HUES64 (cell line): ENCODE results near the gene RTTN.
"Not testable (repeated sequence)": the region's sequence is repeated elsewhere in the genome, so short reads cannot be mapped to it uniquely, and the experiment has no call there.

Experiments
- H3K27ac ChIP-seq: 2 replicates; pipeline ENCODE4 v1.7.0; 2013; ENCODE audit warnings: low read depth, low read length, inconsistent platforms
- H3K27me3 ChIP-seq: 2 replicates; pipeline ENCODE4 v1.6.1; 2013; ENCODE audit warnings: mild to moderate bottlenecking, low read length; ENCODE audit not compliant: insufficient read depth
- H3K36me3 ChIP-seq: 2 replicates; pipeline ENCODE4 v1.6.1; 2013; ENCODE audit warnings: mild to moderate bottlenecking, low read length; ENCODE audit not compliant: insufficient read depth
- H3K4me1 ChIP-seq: 2 replicates; pipeline ENCODE4 v1.6.1; 2013; ENCODE audit warnings: mild to moderate bottlenecking, low read length, moderate library complexity; ENCODE audit not compliant: insufficient read depth
- H3K4me3 ChIP-seq: 2 replicates; pipeline ENCODE4 v1.5.1; 2013; ENCODE audit warnings: mild to moderate bottlenecking, low read length, moderate library complexity
- H3K9ac ChIP-seq: 2 replicates; pipeline ENCODE4 v1.6.1; 2013; ENCODE audit warnings: mild to moderate bottlenecking, low read depth, low read length
- H3K9me3 ChIP-seq: 2 replicates; pipeline ENCODE4 v1.6.1; 2013; ENCODE audit warnings: low read depth, low read length; ENCODE audit not compliant: insufficient read depth
- WGBS: fragments of 150-250, 120-280 bp; methylation state at CpG from one replicate; pipeline ENCODE4 v1.1.7; 2013; ENCODE audit warnings: missing lambda C conversion rate; 5-methylcytosine and 5-hydroxymethylcytosine counted together

Gene RTTN

DNA sequence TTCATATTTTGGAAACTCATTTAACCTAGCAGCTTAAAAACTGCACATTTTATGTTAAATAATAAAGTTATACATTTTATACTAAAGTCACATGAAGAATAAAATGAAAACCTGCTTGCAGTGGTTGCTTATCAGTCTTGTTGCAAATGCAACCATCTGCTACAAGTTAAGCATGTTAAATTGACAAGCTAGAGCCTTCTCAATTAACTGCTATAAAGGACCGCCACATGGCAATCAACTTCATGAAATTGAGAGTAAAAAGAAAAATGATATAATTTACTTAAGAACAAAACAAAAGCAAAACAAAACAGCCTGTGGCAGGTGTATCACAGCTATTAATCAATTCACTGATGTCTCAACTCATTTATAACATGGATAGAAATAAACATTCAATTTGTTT, 78.7 kb downstream of the RTTN start:
- no peak overlapping the region for H3K4me3 ChIP-seq
- no CpG with 5 or more reads among the region's 1 CpG for WGBS

DNA sequence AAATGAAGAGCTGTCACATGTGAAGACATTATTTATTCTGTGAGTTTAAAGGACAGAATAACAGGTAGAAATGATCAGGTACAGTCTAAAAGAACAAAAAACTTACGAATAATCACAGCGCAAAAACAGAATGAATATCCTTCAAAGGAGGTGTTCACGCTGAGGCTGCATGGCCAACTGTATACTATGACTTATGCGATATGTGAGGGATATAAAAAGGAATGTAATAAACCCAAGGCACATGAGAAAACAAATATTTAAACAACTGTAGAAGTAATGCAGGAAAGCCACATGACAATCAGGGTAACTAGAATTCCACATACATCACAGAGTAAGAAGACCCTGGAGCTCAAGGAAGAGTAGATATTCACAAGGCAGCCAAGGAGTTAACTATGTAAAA, 81.3 kb downstream of the RTTN start:
- no peak overlapping the region for H3K4me3 ChIP-seq
- H3K9ac ChIP-seq = no peak overlapping the region
- no peak overlapping the region for H3K27ac ChIP-seq
- H3K36me3 ChIP-seq = peaks cover 13% of the 10 kb centered on the region
- no peaks in the 10 kb centered on the region for H3K9me3 ChIP-seq
- no peaks in the 10 kb centered on the region for H3K27me3 ChIP-seq
- no peaks in the 10 kb centered on the region for H3K4me1 ChIP-seq
- 97% methylated on average over 4 of the region's 4 CpGs for WGBS

More for the DNA sequence above, 78.7 kb downstream of the RTTN start:
- Histone ChIP-seq H3K36me3 (peaks cover 13% of the 10 kb centered on the region), H3K27ac (no peak overlapping the region), H3K4me1 (no peaks in the 10 kb centered on the region), H3K9ac (no peak overlapping the region), H3K27me3 (no peaks in the 10 kb centered on the region), H3K9me3 (no peaks in the 10 kb centered on the region)

GRCh38 chr18:70121842-70122241, 83.6 kb downstream of the RTTN start:
- Histone ChIP-seq H3K9ac (no peak overlapping the region), H3K4me1 (no peaks in the 10 kb centered on the region)
- 88% methylated on average over 2 of the region's 3 CpGs for WGBS

GRCh38 chr18:70116949-70117348, 88.5 kb downstream of the RTTN start:
- 0 out of 2 replicates have a peak, but pooled peaks cover 3% of the 10 kb centered on the region for H3K36me3 ChIP-seq
- no peak overlapping the region for H3K27ac ChIP-seq
- H3K4me3 ChIP-seq = no peak overlapping the region
- H3K9ac ChIP-seq = no peak overlapping the region
- no peaks in the 10 kb centered on the region for H3K9me3 ChIP-seq
- H3K4me1 ChIP-seq = no peaks in the 10 kb centered on the region
- no peaks in the 10 kb centered on the region for H3K27me3 ChIP-seq
- 92% methylated on average over 2 of the region's 2 CpGs for WGBS

More at GRCh38 chr18:70121842-70122241, 83.6 kb downstream of the RTTN start:
- H3K27ac ChIP-seq = no peak overlapping the region
- no peak overlapping the region for H3K4me3 ChIP-seq
- H3K27me3 ChIP-seq = no peaks in the 10 kb centered on the region
- H3K36me3 ChIP-seq = peaks cover 6% of the 10 kb centered on the region; the same call in 1 of the 2 replicates
- no peaks in the 10 kb centered on the region for H3K9me3 ChIP-seq

DNA sequence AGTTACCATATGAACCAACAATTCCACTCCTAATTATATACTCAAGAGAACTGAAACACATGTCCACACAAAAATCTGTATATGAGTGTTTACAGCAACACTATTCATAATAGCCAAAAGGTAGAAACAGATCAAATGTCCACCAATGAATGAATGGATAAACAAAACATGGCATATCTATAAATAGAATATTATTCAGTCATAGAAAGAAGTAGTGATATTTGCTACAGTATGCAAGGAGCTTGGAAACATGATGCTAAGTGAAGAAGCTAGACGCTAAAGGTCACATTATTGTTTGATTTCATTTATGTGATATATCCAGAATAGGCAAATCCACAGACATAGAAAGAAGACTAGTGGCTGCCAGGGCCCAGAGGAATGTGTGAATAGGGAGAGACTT, 92.0 kb downstream of the RTTN start:
- 90% methylated on average over 1 of the region's 1 CpG for WGBS
- H3K4me3 ChIP-seq = no peak overlapping the region
- H3K9ac ChIP-seq = no peak overlapping the region
- H3K27me3 ChIP-seq = no peaks in the 10 kb centered on the region
- no peaks in the 10 kb centered on the region for H3K9me3 ChIP-seq
- H3K36me3 ChIP-seq = peaks cover 14% of the 10 kb centered on the region
- H3K27ac ChIP-seq = no peak overlapping the region
- H3K4me1 ChIP-seq = no peaks in the 10 kb centered on the region

DNA sequence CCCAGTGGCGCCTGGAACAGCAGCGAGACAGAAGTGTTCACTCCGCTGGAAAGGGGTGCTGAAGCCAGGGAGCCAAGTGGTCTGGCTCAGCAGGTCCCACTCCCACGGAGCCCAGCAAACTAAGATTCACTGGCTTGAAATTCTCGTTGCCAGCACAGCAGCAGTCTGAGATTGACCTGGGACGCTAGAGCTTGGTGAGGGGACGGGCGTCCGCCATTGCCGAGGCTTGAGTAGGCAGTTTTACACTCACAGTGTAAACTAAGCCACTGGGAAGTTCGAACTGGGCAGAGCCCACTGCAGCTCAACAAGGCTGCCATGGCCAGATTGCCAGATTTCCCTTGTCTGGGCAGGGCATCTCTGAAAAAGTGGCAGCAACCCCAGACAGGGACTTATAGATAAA, 94.8 kb downstream of the RTTN start:
- Histone ChIP-seq H3K36me3 (peaks cover 30% of the 10 kb centered on the region), H3K9ac (no peak overlapping the region), H3K9me3 (peaks cover 3% of the 10 kb centered on the region; the same call in 1 of the 2 replicates), H3K4me1 (no peaks in the 10 kb centered on the region), H3K4me3 (no peak overlapping the region), H3K27ac (no peak overlapping the region), H3K27me3 (no peaks in the 10 kb centered on the region)
- 97% methylated on average over 11 of the region's 11 CpGs for WGBS

- WGBS = 98% methylated on average over 5 of the region's 6 CpGs
- H3K27ac ChIP-seq = no peak overlapping the region
- H3K36me3 ChIP-seq = peaks cover 35% of the 10 kb centered on the region
- no peak overlapping the region for H3K9ac ChIP-seq
- no peaks in the 10 kb centered on the region for H3K4me1 ChIP-seq
- no peak overlapping the region for H3K4me3 ChIP-seq
- H3K9me3 ChIP-seq = peaks cover 11% of the 10 kb centered on the region
- no peaks in the 10 kb centered on the region for H3K27me3 ChIP-seq
These were observed 98.4 kb downstream of the RTTN start for GRCh38 chr18:70107091-70107490.

- not testable (repeated sequence) for H3K27ac ChIP-seq, H3K27me3 ChIP-seq, H3K4me1 ChIP-seq, H3K4me3 ChIP-seq, H3K9ac ChIP-seq
- Histone ChIP-seq H3K36me3 (peaks cover 21% of the 10 kb centered on the region), H3K9me3 (peaks cover 19% of the 10 kb centered on the region)
- WGBS = 93% methylated on average over 22 of the region's 22 CpGs
These were observed 102.6 kb downstream of the RTTN start for GRCh38 chr18:70102854-70103253.

DNA sequence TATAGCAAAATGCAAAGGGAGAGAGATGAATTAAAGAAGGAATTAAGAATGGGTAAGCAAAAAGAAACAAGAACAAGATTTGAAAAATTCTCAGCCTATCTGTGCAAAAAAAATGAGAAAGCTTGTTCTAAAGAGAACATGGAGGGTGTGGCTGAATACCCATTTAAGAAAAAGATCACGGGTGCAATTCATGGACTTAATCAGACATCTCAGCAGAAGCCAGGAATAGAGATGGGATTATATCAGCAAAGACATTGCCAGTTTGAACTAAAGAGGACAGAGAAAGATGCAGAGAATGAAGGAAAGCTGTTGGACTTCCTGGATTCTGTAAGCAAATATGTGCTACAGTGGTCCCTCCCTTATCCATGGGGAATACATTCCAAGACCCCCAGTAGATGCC, 115.6 kb downstream of the RTTN start:
- Histone ChIP-seq H3K27me3 (no peaks in the 10 kb centered on the region), H3K36me3 (peaks cover 33% of the 10 kb centered on the region), H3K27ac (no peak overlapping the region), H3K4me1 (no peaks in the 10 kb centered on the region), H3K4me3 (no peak overlapping the region), H3K9me3 (no peaks in the 10 kb centered on the region), H3K9ac (no peak overlapping the region)
- 90% methylated on average over 1 of the region's 1 CpG for WGBS

GRCh38 chr18:70086085-70086484, 119.4 kb downstream of the RTTN start:
- Histone ChIP-seq H3K9me3 (no peaks in the 10 kb centered on the region), H3K36me3 (peaks cover 28% of the 10 kb centered on the region), H3K9ac (no peak overlapping the region), H3K4me1 (no peaks in the 10 kb centered on the region), H3K4me3 (no peak overlapping the region), H3K27me3 (no peaks in the 10 kb centered on the region), H3K27ac (no peak overlapping the region)
- 86% methylated on average over 1 of the region's 4 CpGs for WGBS

DNA sequence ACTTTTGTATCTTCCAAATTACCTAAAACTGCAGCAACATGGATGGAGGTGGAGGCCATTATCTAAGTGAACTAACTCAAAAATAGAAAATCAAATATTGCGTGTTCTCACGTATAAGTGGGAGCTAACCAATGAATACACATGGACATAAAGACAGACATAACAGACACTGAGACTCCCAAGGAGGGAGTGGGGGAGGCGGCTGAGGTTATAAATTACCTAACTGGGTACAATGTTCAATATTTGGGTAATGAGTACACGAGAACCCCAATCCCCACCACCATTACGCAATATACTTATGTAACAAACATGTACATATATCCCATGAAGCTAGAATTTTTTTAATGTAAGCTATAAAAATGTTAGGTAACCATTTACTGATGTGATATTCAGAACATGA, 119.8 kb downstream of the RTTN start:
- no peaks in the 10 kb centered on the region for H3K9me3 ChIP-seq
- no peak overlapping the region for H3K27ac ChIP-seq
- H3K27me3 ChIP-seq = no peaks in the 10 kb centered on the region
- peaks cover 28% of the 10 kb centered on the region for H3K36me3 ChIP-seq
- WGBS = 42% methylated on average over 2 of the region's 5 CpGs
- no peak overlapping the region for H3K9ac ChIP-seq
- no peak overlapping the region for H3K4me3 ChIP-seq
- H3K4me1 ChIP-seq = no peaks in the 10 kb centered on the region

DNA sequence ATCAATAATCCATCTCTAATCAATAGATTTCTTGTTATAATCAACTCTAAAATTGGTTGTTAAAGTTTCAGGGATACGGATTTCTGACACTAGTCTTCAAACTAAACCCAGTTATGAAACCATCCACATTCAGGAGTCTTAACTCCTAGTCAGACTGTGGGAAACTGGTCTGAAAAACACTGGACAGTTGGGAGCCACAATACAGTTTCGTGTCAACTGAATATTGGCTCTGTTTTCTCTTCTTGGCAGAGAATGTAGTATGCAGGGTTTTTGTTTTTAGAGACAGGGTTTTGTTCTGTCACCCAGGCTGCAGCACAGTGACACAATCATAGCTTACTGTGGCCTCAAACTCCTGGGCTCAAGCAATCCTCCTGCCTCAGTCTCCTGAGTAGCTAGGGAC, 123.1 kb downstream of the RTTN start:
- WGBS = 100% methylated on average over 2 of the region's 2 CpGs
- Histone ChIP-seq H3K9ac (no peak overlapping the region), H3K36me3 (peaks cover 13% of the 10 kb centered on the region), H3K27me3 (no peaks in the 10 kb centered on the region), H3K27ac (no peak overlapping the region), H3K4me3 (no peak overlapping the region), H3K9me3 (no peaks in the 10 kb centered on the region), H3K4me1 (no peaks in the 10 kb centered on the region)
